Mesothelial cell of epicardium (in vitro differentiated cells): ENCODE data around the gene GTPBP6. TPM values are rescaled to one million over a fixed set of nuclear protein-coding genes. Genes with fewer than 3 reads are reported as not detected.

Source experiments
- DNase-seq, 2 experiments: peaks; one replicate each; pipeline ENCODE4 v3.0.0; 2021; ENCODE audit warnings: low spot score in 2 of 2; ENCODE audit not compliant: unreplicated experiment in 2 of 2
- H3K27ac Mint-ChIP-seq: 2 replicates; pipeline ENCODE4 v1.8.0; 2021; ENCODE audit warnings: mixed read lengths
- H3K27me3 Mint-ChIP-seq: 2 replicates; pipeline ENCODE4 v1.8.0; 2021; ENCODE audit warnings: low read depth, mixed read lengths
- H3K36me3 Mint-ChIP-seq: 2 replicates; pipeline ENCODE4 v1.8.0; 2021; ENCODE audit warnings: mixed read lengths
- H3K4me1 Mint-ChIP-seq: 2 replicates; pipeline ENCODE4 v1.8.0; 2021; ENCODE audit warnings: mixed read lengths
- H3K4me3 Mint-ChIP-seq: 2 replicates; pipeline ENCODE4 v1.8.0; 2021; ENCODE audit warnings: mild to moderate bottlenecking, moderate library complexity, mixed read lengths
- H3K9me3 Mint-ChIP-seq: 2 replicates; pipeline ENCODE4 v1.8.0; 2021; ENCODE audit warnings: mixed read lengths
- CTCF ChIP-seq: fragments of 200-600 bp; sonication (generic); IDR thresholded peaks from one replicate; pipeline ENCODE4 v1.5.0; 2021; ENCODE audit warnings: antibody characterized with exemption; ENCODE audit not compliant: unreplicated experiment
- total RNA-seq: library from RNA; stranded (reverse); gene quantifications from 3 replicates; pipeline ENCODE4 v1.2.1, GENCODE V29; 2021

The GTPBP6 gene
- total RNA-seq, 1 donor from 2014 or later, result 65.6 TPM

- peaks cover 13% of the 10 kb centered on the region for H3K4me1 Mint-ChIP-seq
- DNase-seq, result no peak
- H3K9me3 Mint-ChIP-seq, result no peaks in the 10 kb centered on the region
- H3K36me3 Mint-ChIP-seq, result no peaks in the 10 kb centered on the region
- TF ChIP-seq CTCF, result no peak
- no peaks in the 10 kb centered on the region for H3K27me3 Mint-ChIP-seq
- no peak overlapping the region for H3K27ac Mint-ChIP-seq
- H3K4me3 Mint-ChIP-seq, result peak overlapping the region; percentile 24
Observed at GRCh38 chrX:323721-324628, 5.4 kb upstream of the GTPBP6 start.

GRCh38 chrX:320126-320783, 1.7 kb upstream of the GTPBP6 start:
- Mint-ChIP-seq H3K27me3 (no peaks in the 10 kb centered on the region), H3K27ac (peak overlapping the region; percentile 89), H3K4me3 (peak overlapping the region; percentile 87), H3K36me3 (no peaks in the 10 kb centered on the region), H3K4me1 (peaks cover 17% of the 10 kb centered on the region), H3K9me3 (no peaks in the 10 kb centered on the region)
- TF ChIP-seq CTCF, result no peak
- DNase-seq, result peak in 1 of 2 experiments; percentile 42

GRCh38 chrX:319579-320125, 1.1 kb upstream of the GTPBP6 start:
- no peaks in the 10 kb centered on the region for H3K36me3 Mint-ChIP-seq
- TF ChIP-seq CTCF, result no peak

GRCh38 chrX:318068-318738, 393 bp downstream of the GTPBP6 start:
- TF ChIP-seq CTCF, result no peak
- Mint-ChIP-seq H3K9me3 (no peaks in the 10 kb centered on the region), H3K36me3 (peaks cover 10% of the 10 kb centered on the region), H3K27me3 (no peaks in the 10 kb centered on the region), H3K4me1 (peaks cover 12% of the 10 kb centered on the region), H3K4me3 (peak overlapping the region; percentile 86), H3K27ac (peak overlapping the region; percentile 98)
- peak; percentile 94 to 95 for DNase-seq

More at GRCh38 chrX:319579-320125, 1.1 kb upstream of the GTPBP6 start:
- H3K9me3 Mint-ChIP-seq, result no peaks in the 10 kb centered on the region
- H3K4me3 Mint-ChIP-seq, result peak overlapping the region; percentile 87
- H3K27me3 Mint-ChIP-seq, result no peaks in the 10 kb centered on the region
- H3K27ac Mint-ChIP-seq, result peak overlapping the region; percentile 89
- no peak for DNase-seq
- H3K4me1 Mint-ChIP-seq, result peaks cover 15% of the 10 kb centered on the region

GRCh38 chrX:317424-318067, 1.1 kb downstream of the GTPBP6 start:
- no peak for DNase-seq
- H3K27ac Mint-ChIP-seq, result peak overlapping the region; percentile 98
- H3K27me3 Mint-ChIP-seq, result no peaks in the 10 kb centered on the region

More at GRCh38 chrX:317424-318067, 1.1 kb downstream of the GTPBP6 start:
- Mint-ChIP-seq H3K4me1 (peaks cover 10% of the 10 kb centered on the region), H3K9me3 (no peaks in the 10 kb centered on the region), H3K4me3 (peak overlapping the region; percentile 86), H3K36me3 (peaks cover 11% of the 10 kb centered on the region)
- no peak for TF ChIP-seq CTCF
